K562 (cell line): ENCODE results near the gene XRCC5. TPM values are rescaled to one million over a fixed set of nuclear protein-coding genes. Genes with fewer than 3 reads are reported as not detected.

Experiments
- ADNP ChIP-seq: fragments of 200-800 bp; sonication (Bioruptor generic); IDR thresholded peaks from 2 replicates; pipeline ENCODE4 v1.6.1; 2016; ENCODE audit warnings: missing genetic modification characterization, missing compliant biosample characterization
- ASH1L ChIP-seq: fragments of 450-650 bp; IDR thresholded peaks from 2 replicates; pipeline ENCODE4 v1.6.1; 2018; ENCODE audit warnings: borderline replicate concordance, mild to moderate bottlenecking, low read depth; ENCODE audit not compliant: partially characterized antibody
- BCL6 ChIP-seq: fragments of 250-450 bp; sonication (Bioruptor Pico); IDR thresholded peaks from 2 replicates; pipeline ENCODE4 v1.4.0; 2020
- CBFA2T3 ChIP-seq: fragments of 450-650 bp; IDR thresholded peaks from 2 replicates; pipeline ENCODE4 v1.6.1; 2017
- CBFB ChIP-seq: sonication (generic); formaldehyde crosslinking; IDR thresholded peaks from 2 replicates; pipeline ENCODE4 v1.4.0; 2020; ENCODE audit warnings: mild to moderate bottlenecking, missing genetic modification reagents
- CBX3 ChIP-seq, 2 experiments: IDR thresholded peaks; 1 replicate in 1 of 2; 2 replicates in 1 of 2; pipeline ENCODE4 v1.6.1; 2012; ENCODE audit warnings: inconsistent platforms in 2 of 2, low read length in 2 of 2, borderline replicate concordance in 1 of 2, control low read depth in 1 of 2
- CHD1 ChIP-seq: fragments of 200-600 bp; sonication (generic); IDR thresholded peaks from one replicate; pipeline ENCODE4 v1.6.1; 2012; ENCODE audit warnings: mild to moderate bottlenecking, moderate library complexity, low read length, inconsistent platforms
- E2F5 ChIP-seq: sonication (generic); formaldehyde crosslinking; IDR thresholded peaks from 2 replicates; pipeline ENCODE4 v1.8.0; 2022; ENCODE audit warnings: mild to moderate bottlenecking, missing genetic modification reagents
- ELK3 ChIP-seq: fragments of 450-650 bp; formaldehyde crosslinking; IDR thresholded peaks from 2 replicates; pipeline ENCODE4 v1.4.0; 2020; ENCODE audit warnings: mild to moderate bottlenecking
- FOXM1 ChIP-seq, 2 experiments: fragments of 450-650 bp in 1 of 2; sonication (generic) in 1 of 2; formaldehyde crosslinking in 1 of 2; IDR thresholded peaks; 2 replicates each; pipeline versions ENCODE4 v1.6.1 to v1.9.0; 2017 to 2022; ENCODE audit warnings: low read depth in 2 of 2, mild to moderate bottlenecking in 2 of 2, missing genetic modification reagents in 1 of 2, moderate library complexity in 1 of 2
- HDAC1 ChIP-seq, 2 experiments: fragments of 450-650 bp; IDR thresholded peaks; 2 replicates each; pipeline ENCODE4 v1.6.1; 2016 to 2017; ENCODE audit warnings: inconsistent platforms in 1 of 2, mild to moderate bottlenecking in 1 of 2, moderate library complexity in 1 of 2
- IFI16 ChIP-seq: fragments of 250-450 bp; sonication (Bioruptor Pico); IDR thresholded peaks from 2 replicates; pipeline ENCODE4 v2.1.2; 2022; ENCODE audit warnings: mild to moderate bottlenecking, inconsistent platforms
- IRF2 ChIP-seq: sonication (generic); formaldehyde crosslinking; IDR thresholded peaks from 2 replicates; pipeline ENCODE4 v1.8.1; 2022; ENCODE audit warnings: mild to moderate bottlenecking, missing genetic modification reagents
- LCOR ChIP-seq: sonication (generic); formaldehyde crosslinking; IDR thresholded peaks from 2 replicates; pipeline ENCODE4 v1.8.0; 2022; ENCODE audit warnings: mild to moderate bottlenecking, missing genetic modification reagents
- NFATC3 ChIP-seq: fragments of 450-650 bp; IDR thresholded peaks from 2 replicates; pipeline ENCODE4 v1.6.1; 2017; ENCODE audit warnings: mild to moderate bottlenecking
- PHB2 ChIP-seq: fragments of 450-650 bp; IDR thresholded peaks from 2 replicates; pipeline ENCODE4 v1.6.1; 2017; ENCODE audit warnings: low read depth
- POLR2B ChIP-seq: fragments of 450-650 bp; IDR thresholded peaks from 2 replicates; pipeline ENCODE4 v1.6.1; 2018; ENCODE audit warnings: low read depth; ENCODE audit not compliant: partially characterized antibody
- POLR3A ChIP-seq: IDR thresholded peaks from 2 replicates; pipeline ENCODE4 v1.6.1; 2011; ENCODE audit warnings: borderline replicate concordance, mild to moderate bottlenecking, moderate library complexity; ENCODE audit not compliant: insufficient read length, insufficient read depth; ENCODE audit errors: extremely low read depth
- RBM15 ChIP-seq: fragments of 200-400 bp; formaldehyde crosslinking; IDR thresholded peaks from 2 replicates; pipeline ENCODE4 v1.6.1; 2018; ENCODE audit warnings: mild to moderate bottlenecking, low read length, moderate library complexity; ENCODE audit not compliant: insufficient read depth
- SREBF1 ChIP-seq: fragments of 150-350 bp; IDR thresholded peaks from 2 replicates; pipeline ENCODE4 v1.6.1; 2014; ENCODE audit warnings: antibody characterized with exemption, low read depth, low read length, borderline replicate concordance
- USF2 ChIP-seq: sonication (generic); formaldehyde crosslinking; IDR thresholded peaks from 2 replicates; pipeline ENCODE4 v1.5.0; 2020; ENCODE audit warnings: missing genetic modification reagents
- ZC3H4 ChIP-seq: sonication (generic); formaldehyde crosslinking; IDR thresholded peaks from 2 replicates; pipeline ENCODE4 v1.9.0; 2021; ENCODE audit warnings: missing genetic modification reagents, borderline replicate concordance
- ZNF224 ChIP-seq: sonication (generic); formaldehyde crosslinking; IDR thresholded peaks from 2 replicates; pipeline ENCODE4 v1.8.0; 2022; ENCODE audit warnings: mild to moderate bottlenecking, missing genetic modification reagents
- ZNF57 ChIP-seq: fragments of 450-650 bp; formaldehyde crosslinking; IDR thresholded peaks from 2 replicates; pipeline ENCODE4 v1.4.0; 2020; ENCODE audit warnings: mild to moderate bottlenecking, moderate library complexity
- ZNF584 ChIP-seq: fragments of 200-800 bp; sonication (Bioruptor generic); IDR thresholded peaks from 2 replicates; pipeline ENCODE4 v1.6.1; 2016; ENCODE audit warnings: low read depth, mild to moderate bottlenecking, missing genetic modification characterization, missing compliant biosample characterization
- ZNF699 ChIP-seq: fragments of 250-450 bp; sonication (Bioruptor Pico); IDR thresholded peaks from 2 replicates; pipeline ENCODE4 v1.8.0; 2021; ENCODE audit warnings: mild to moderate bottlenecking, moderate library complexity; ENCODE audit not compliant: insufficient replicate concordance
- ZNF780A ChIP-seq: fragments of 250-450 bp; sonication (Bioruptor Pico); IDR thresholded peaks from 2 replicates; pipeline ENCODE4 v1.5.0; 2021; ENCODE audit warnings: mild to moderate bottlenecking
- polyA plus RNA-seq, 8 experiments: library from polyadenylated mRNA; depleted of rRNA in 4 of 8; stranded (reverse) in 5 of 8; unstranded in 3 of 8; fragments of >200 nt; fragmentation: Nextera tagmentation in 2 of 8; fragmentation: Illumina TruSeq in 1 of 8; extraction: Ambion mirVana in 2 of 8; extraction: Trizol in 1 of 8; gene quantifications; 2 replicates each; pipeline versions ENCODE4 v1.2.1 to v1.2.3, GENCODE V29; 2011 to 2014; ENCODE audit warnings: inconsistent platforms in 1 of 8, missing spikeins in 1 of 8
- total RNA-seq, 7 experiments: library from RNA; depleted of rRNA in 6 of 7; stranded (reverse); fragments of >200 nt in 6 of 7; fragmentation: Illumina TruSeq in 2 of 7; extraction: Trizol in 2 of 7; gene quantifications; 2 replicates each; pipeline versions ENCODE4 v1.2.1 to v1.2.3, GENCODE V29; 2011 to 2021; ENCODE audit warnings: low replicate concordance in 1 of 7

The XRCC5 gene
- total and polyA plus RNA-seq, 9 of the 15 experiments (the other 6 are each of a cell fraction or from before 2014, with no cell fraction given) = 168 to 551 (median 297) TPM

GRCh38 chr2:216108967-216109921 is at the start of gene XRCC5 (continued):
- TF ChIP-seq RBM15 = no peak
- no peak for TF ChIP-seq POLR3A
- peak in 1 of 2 experiments; percentile 81; a peak in 1 of 4 replicates for TF ChIP-seq HDAC1 (IDR thresholded peaks at IDR 0.05)
- no peak for TF ChIP-seq ZNF584
- TF ChIP-seq PHB2 = no peak
- TF ChIP-seq ZNF57 = no peak
- peak; percentile 48; the same call in 1 of the 2 replicates for TF ChIP-seq LCOR
- no peak for TF ChIP-seq ZC3H4 (CRISPR knock-in tag)
- TF ChIP-seq E2F5 = no peak
- 0 out of 3 replicates have a peak, but pooled peaks of 1 of the 2 experiments have one; percentile 16 for TF ChIP-seq CBX3 (IDR thresholded peaks at IDR 0.05; ENCODE audit: borderline replicate concordance in 1 of 2, low read length in 2 of 2)
- no peak for TF ChIP-seq NFATC3
- TF ChIP-seq ADNP (tag) = no peak
- TF ChIP-seq ZNF780A = no peak
- TF ChIP-seq USF2 (CRISPR knock-in tag) = no peak
- TF ChIP-seq ZNF224 (CRISPR knock-in tag) = no peak
- TF ChIP-seq SREBF1 = no peak
- no peak for TF ChIP-seq CBFA2T3
- no peak for TF ChIP-seq IRF2 (CRISPR knock-in tag)
- no peak for TF ChIP-seq CBFB
- TF ChIP-seq ELK3 = no peak
- TF ChIP-seq POLR2B = peak; percentile 96
- no peak for TF ChIP-seq BCL6 (CRISPR knock-in tag)
- TF ChIP-seq ZNF699 (CRISPR knock-in tag) = no peak
- peak; percentile 44 for TF ChIP-seq CHD1
- TF ChIP-seq ASH1L = no peak
- no peak for TF ChIP-seq FOXM1 (IDR thresholded peaks at IDR 0.05; ENCODE audit: low read depth)
- TF ChIP-seq FOXM1 (CRISPR knock-in tag; IDR thresholded peaks at IDR 0.05; ENCODE audit: low read depth) = no peak
- TF ChIP-seq IFI16 = no peak
